SW480 (cell line): ENCODE measurements around the gene BCL2.

ENCODE experiments used
- DNase-seq: peaks from one replicate; pipeline ENCODE4 v3.0.0-alpha.2; 2016; ENCODE audit warnings: low spot score

Gene BCL2

DNA sequence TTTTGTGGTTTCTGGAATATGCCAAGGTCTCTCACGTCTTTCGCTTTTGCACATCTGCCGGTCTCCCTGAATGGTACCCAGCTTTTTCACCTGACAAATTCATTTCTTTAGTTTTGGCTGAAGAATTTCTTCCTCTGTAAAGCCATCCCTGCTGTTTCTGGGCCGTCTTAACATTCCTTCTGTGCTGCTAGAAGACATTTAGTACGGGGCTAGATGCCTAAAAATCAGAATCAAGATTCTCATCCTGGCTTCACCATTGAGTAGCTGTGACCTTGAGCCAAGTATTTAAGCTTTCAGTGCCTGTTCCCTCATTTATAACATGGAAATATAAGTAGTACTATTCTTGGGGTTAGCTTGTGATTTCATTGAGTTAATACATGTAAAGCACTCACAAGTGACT, 6.4 kb upstream of the BCL2 start:
- DNase-seq, result no peak

DNA sequence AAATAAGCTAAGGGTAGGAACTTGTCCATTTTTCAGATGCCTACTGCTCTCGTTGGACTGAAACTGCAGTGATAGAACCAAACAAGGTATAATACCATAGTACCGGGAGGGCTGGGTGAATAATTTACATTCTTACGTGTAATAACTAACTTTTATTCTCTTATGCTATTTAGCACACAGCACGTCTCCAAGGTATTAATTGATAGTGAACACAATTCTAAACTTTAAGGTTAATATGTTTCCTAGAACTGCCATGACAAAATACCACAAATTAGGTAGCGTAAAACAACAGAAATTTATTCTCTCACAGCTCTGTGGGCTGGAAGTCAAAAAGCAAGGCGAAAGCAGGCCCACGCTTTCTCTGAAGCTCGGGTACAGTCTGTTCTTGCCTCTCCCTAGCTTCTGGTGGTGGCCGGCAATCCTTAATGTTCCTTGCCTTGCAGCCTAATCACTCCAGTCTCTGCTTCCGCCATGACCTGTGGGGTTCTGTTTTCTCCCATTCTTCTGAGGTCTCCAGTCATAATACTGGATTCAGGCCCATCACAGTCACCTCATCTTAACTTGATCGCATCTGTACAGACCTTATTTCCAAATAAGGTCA, 5.6 kb upstream of the BCL2 start:
- DNase-seq, result no peak

DNA sequence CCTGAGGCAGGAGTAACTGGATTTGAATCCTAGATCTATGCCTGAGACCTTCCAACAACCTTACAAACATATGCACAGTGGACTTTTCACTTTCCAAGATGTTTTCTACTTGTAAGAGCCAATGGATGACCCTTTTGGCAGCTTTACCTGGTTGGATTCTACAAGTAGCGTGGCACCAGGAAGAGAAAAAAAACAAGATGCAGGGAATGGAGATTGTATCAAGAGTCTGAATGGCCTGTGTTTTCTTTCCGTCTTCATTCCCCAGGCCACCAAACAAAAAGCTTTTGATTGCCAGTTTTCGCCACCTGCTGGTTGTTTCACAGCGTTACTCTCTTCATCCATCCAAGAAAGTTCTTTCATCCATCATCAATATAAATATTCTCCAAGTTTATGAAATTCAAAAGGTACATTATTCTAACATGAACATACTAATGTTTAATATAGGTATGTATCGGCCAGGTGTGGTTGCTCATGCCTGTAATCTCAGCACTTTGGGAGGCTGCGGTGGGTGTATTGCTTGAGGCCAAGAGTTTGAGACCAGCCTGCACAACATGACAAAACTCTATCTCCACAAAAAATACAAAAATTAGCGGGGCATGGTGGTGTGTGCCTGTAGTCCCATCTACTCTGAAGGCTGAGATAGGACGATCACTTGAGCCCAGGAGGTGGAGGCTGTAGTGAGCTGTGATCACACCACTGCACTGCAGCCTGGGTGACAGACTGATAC, 3.5 kb upstream of the BCL2 start:
- peak; percentile 57 for DNase-seq

DNA sequence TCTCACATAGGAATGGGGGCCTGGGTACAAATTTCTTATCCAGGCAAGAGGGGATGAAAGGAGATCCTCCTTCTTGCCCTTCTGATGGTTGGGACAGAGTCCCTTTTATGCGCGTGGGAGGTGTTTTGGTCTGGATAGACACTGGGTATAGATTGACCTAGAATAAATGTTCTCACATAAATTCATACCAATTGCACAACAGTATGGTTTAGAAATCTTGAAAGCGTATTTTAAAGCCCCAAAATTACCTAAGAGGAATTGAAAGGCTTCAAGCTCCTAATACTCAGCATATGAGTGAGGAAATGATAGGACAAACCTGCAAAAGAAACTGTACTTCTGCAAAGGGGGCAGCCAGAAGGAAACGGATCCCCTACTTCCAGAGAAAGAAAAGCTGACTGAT, 2.6 kb upstream of the BCL2 start:
- DNase-seq, result no peak

DNA sequence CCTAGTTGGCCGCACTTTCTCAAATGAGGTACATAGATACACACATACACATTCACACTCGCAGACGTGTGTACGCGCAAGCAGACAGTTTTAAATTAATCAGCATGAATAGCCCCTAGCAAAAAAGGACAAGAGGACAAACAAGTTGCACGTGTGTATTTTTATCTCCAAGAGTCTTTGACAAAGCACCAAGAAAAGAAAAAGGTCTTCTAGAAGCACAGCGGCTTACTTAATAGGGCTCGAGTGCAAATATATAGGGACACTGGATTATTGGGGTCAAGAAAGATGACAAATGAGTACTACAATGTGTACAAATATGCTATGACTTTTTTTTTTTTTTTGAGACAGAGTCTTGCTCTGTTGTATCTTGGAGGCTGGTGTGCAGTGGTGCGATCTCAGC, 1.7 kb upstream of the BCL2 start:
- DNase-seq, result no peak

DNA sequence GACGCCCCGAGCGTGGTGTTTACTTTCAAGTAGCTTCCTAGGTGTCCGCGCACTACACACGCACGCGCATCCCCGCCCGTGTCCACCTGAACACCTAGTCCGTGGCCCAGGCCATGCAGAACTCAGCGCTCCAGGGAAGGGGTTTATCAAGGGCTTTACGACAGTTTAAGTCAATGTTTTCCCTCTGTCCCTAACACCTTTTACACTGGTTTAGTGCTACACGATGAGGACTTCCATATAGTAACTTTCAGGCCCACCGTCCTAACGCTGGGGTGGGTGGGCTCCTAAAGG, 1.4 kb upstream of the BCL2 start:
- DNase-seq, result peak; percentile 22

DNA sequence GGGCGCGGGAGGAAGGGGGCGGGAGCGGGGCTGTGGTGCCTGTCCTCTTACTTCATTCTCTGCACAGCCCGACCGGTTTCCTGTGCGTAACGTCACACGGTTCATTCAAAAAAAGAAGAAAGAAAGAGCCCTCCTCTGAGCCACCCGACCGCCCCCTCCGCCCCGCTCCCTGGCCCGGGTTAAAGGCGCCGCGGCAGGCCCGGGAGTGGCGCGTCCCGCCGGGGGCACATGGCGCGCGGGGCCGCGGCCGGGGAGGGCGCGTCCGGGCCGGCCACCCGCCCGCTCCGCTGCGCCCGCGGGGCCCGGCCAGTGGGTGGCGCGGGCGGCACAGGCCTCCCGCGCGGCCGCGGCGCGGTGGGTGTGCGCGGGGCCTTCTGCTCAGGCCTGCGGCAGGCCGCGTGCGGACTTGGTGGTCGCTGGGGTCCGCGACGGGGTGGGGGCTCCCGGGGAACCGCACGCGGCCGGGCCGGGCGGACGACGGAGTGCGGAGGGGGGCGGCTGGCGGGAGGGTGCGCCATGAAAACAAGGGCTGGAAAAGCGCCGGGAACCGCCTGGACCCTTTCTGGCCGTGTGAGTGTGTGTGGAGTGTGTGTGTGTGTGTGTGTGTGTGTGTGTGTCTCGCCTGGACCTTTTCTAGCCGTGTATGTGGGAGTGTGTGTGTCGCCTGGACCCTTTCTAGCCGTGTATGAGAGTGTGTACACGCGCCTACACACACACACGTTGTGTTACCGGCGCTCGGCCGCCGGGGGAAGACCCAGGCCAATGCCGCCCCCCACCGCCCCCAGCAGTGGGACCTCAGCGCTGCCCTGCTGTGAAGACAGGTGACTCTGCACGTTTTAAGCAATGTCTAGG, 780 bp upstream of the BCL2 start:
- peak; percentile 66 for DNase-seq

DNA sequence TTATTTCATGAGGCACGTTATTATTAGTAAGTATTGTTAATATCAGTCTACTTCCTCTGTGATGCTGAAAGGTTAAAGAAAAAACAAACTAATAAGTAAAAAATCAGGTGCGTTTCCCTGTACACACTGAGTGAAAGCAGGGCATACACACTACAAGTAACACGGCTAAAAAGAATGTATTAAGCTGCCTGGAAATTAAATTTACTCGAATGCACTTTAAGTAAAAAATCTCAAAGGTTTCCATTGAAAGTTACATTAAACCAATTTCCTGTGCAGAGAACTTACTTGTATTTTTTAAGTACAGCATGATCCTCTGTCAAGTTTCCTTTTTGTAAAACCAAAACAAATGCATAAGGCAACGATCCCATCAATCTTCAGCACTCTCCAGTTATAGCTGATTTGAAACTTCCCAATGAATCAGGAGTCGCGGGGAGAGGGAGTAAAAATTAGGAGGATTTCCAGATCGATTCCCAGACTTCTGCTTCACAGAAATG, 633 bp downstream of the BCL2 start:
- DNase-seq, result no peak

DNA sequence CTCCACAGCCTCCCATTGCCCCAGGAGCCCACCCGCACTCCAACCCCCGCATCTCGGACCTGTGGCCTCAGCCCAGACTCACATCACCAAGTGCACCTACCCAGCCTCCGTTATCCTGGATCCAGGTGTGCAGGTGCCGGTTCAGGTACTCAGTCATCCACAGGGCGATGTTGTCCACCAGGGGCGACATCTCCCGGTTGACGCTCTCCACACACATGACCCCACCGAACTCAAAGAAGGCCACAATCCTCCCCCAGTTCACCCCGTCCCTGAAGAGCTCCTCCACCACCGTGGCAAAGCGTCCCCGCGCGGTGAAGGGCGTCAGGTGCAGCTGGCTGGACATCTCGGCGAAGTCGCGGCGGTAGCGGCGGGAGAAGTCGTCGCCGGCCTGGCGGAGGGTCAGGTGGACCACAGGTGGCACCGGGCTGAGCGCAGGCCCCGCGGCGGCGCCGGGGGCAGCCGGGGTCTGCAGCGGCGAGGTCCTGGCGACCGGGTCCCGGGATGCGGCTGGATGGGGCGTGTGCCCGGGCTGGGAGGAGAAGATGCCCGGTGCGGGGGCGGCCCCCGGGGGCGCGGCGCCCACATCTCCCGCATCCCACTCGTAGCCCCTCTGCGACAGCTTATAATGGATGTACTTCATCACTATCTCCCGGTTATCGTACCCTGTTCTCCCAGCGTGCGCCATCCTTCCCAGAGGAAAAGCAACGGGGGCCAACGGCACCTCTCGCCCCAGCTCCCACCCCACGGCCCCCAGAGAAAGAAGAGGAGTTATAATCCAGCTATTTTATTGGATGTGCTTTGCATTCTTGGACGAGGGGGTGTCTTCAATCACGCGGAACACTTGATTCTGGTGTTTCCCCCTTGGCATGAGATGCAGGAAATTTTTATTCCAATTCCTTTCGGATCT, 1.3 kb downstream of the BCL2 start:
- DNase-seq, result peak; percentile 53

DNA sequence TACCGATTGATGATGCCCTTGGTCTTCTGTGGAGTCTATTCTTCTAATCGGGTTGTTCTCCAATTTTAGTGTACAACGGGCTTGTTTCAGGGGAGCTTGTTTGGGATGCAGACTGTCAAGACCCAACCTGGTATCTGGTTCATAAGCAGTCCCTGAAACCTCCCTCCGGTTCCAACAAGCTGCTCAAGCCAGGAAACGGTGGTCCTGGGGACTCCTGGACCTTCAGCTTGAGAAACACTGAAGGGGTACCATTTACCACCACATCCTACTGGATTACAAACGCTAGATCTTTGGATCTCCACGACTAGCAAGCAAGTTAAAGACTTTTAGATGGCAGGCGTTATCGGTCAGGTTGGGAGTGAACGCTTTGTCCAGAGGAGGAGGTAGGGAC, 2.0 kb downstream of the BCL2 start:
- DNase-seq, result no peak

DNA sequence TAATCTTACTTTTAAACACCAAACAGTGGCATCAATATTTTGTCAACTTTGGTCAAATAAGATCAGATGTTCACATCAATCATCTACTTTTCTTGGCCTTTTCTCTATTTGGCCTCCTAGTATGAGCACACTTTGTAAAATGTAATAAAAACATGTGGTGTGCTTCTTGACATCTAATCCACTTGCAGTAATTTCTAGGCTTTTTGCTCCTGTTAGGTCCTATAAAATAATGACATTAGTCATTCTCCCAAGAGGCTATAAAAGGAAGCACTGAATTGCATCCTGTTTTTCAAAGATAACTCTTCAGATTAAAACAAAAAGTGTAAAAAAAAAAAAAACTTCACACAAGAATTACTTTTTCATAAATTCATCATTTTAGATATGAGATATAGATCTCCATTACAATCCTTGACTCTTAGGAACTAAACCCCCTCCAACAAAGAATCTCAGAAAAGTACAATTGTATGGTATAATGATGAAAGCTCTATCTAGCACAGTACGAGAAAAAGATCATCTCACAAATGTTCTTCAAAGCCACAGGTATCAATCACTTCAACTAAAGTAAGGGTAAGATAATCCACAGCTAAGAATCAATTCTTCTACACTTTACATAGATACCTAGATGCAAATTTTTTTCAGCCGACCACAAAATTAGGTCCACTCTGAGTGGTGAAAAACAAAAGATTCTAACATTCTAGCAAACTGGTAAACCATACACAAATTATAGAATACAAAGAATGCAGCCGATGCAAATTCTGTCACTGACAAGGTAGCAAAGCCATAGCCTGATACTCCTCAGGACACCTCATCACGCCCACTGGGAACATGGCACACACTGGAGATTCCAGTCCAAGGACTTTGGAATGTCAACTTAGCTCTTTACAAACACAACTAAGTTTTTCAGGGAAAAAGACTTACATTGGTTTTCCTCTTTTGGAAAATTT, 2.7 kb downstream of the BCL2 start:
- DNase-seq, result no peak

DNA sequence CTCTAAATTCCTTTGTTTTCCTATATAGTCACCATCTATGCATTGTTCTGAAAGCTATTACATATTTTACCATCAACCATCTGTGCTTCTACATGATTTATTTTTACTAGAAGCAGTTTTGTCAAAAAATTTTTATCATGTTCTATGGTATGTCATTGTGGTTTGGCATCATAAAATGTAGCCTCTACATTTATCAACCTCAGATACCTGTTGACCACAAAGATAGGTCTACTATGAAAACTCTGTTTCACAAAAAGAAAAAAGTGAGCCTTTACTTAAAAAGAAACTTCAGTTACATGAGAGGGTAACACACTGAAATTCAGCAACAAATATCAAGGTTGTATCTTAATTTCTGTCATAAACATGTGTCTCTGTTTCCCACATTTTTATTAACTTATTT, 3.7 kb downstream of the BCL2 start:
- no peak for DNase-seq

DNA sequence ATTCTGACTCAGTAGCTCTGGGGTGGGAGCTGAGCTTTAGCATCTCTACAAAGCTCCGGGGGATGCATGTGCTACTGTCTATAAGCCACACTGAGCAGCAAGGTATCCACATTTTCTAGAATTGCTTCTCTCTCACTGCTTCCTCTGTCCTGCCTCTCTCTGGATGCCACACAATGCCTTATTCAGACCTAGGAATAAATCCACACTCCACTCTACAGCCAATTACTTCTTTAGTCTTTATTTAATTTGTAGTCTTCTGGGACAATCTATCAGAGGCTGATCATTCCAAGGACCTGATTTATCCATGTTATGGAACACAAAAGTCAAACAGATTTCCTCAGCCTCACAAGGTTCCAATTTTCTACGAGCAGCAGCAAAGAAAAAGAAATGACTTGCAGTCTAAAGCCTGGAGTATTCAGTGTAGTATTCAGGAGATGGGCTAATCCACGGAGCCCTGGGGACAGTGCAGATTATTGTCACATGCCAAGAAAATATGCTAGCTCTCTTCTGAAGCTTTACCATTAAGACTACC, 4.4 kb downstream of the BCL2 start:
- no peak for DNase-seq

DNA sequence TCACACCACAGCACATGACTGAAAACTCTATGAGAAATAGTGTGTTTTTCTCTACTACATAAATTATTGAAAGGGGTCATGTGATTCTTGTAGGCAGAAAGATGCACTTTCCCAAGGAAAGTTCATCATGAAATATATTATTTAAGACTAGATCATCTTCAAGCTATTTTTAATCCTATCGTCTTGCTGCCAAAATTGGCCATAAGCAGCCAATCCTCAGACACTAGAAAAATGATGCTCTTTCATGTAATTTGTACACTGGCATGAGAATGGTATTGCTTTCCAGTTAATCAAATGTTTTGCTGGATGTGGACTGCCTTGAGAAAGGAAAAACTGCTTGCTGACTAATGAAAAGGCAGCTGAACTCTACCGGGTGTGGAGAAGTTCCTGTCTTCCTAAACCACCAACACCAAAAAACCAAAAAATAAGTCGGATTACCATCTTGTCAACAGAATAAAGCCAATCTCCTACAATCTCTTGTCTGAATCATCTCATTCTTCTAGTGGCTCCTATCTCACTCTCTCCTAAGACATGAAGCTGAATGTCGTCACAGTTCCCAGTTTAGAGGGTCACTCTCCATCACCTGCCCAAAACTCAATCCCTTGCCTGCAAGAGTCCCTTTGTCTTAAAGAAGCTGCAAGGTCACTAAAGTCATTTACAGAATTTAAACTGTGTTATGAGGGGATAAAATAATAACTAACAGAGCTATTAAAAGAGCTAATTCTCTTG, 5.3 kb downstream of the BCL2 start:
- DNase-seq, result no peak

DNA sequence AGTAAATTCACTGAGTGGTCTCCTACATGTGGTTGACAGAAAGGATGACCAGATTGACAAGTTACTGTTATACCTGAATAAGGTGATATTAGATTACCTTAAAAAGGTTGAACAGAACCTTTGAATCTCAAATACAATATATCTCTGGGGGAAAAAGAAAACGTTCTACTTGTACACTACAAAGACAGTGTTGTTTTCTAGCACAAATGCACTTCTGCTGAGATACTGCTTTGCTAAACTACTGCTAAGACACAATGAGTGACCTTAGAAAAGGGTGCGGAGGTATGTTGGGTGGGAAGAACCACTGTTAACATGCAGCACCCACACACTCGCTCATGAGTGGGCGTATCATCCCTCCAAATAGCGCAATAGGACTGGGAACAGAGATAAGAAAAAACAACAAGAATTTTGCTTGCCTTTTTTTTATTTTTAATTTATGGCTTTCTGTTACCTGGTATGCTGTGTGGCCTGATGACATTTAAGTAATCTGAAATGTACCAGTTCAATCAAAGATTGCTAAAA, 6.1 kb downstream of the BCL2 start:
- DNase-seq, result no peak

DNA sequence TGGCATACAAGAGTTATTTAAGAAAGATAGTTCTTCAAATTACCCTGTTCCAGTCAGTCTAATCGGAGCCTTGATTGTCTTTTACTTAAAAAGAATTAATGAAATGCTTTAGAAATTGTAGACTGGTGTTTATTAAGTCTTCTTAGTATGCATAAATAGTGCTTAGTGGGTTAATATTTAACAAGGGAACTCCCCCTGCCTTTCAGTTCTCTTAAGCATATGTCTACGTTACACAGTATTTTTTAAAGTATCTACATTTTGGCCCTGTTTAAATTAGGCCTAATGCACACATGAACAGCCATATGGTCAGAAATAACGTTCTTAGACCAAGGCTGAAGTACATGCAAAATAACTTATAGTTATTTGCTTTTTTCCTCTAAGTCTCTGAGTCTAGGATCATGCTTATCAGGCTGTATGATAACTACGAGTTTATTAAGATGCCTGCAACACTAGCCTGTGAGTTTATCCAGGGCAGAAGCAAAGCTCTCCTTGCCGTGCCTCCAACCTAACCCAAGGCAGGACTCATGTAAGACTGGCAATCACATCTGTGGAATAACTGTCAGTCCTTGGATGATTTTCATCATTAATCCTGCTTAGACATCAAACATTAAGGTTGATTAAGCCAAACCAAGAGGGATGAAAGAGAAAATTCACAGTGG, 6.7 kb downstream of the BCL2 start:
- DNase-seq, result no peak

DNA sequence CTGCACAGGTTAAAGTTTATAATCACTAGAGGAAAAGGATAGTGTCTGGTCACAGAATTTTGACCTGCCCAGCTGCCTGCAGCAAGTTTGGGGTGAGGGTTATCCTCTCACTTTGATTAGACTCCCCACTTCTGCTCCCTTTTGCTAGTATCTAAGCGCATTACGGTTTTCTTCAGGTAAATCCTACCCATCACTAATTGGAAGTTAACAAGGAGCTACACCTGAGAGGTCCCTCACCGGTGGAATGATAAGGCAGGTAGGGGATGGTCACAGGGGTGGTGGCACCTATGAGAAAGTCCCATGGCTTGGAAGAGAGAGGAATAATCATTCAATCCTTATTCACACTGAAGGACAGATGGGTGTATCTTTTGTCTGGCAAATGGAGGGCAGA, 7.6 kb downstream of the BCL2 start:
- no peak for DNase-seq

DNA sequence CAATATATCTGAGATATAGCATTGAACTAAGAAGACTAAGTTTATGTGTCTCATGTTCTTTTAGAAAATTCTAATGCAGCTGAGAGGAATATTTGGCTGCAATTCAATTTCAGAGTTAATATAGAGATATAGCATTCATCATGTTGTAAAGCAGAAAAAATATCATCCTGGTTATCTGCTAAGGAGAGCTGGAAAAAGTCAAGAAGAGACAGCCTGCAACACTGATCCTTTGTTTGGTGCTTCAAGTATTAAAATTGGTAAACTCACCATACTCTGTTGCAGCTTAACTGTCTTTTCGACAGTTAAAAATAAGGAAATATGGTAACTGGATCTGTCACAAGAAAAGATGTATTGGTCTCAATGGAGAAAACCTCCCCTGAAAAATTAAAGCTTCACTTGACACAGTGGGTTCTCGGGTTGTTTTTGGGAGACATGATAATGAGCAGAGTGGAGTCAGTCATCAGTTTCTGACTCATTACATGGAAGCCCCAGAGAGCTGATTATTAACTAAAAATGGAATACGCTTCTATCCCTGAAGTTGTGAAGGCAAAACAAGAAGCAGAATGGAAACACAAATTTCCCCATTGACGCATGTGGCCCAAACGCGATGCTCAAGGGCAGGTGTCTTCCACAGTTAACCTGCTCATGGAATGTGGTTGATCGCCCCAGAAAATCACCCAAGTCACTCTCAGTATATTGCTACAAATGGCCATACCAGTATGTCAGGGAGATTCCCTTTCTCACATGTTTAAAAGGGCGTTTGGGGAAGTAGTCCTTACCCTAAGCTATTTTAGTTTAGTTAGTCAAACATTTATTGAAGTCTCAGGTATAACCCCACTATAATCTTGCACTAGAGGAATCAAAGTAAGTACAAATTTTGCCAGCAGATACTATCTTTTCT, 8.2 kb downstream of the BCL2 start:
- no peak for DNase-seq
